AG09309 (cell line): ENCODE results near the gene HEPHL1.

Experiments used
- DNase-seq: peaks from one replicate; pipeline ENCODE4 v3.0.0-alpha.2; 2010; ENCODE audit warnings: low read depth
- H3K4me3 ChIP-seq: 2 replicates; pipeline ENCODE4 v1.5.1; 2011; ENCODE audit warnings: mild to moderate bottlenecking, low read depth, low read length, moderate library complexity; ENCODE audit not compliant: control insufficient read depth
- TF ChIP-seq, protein P1 (sequence below): IDR thresholded peaks from 2 replicates; pipeline ENCODE4 v1.5.1; 2011; ENCODE audit warnings: mild to moderate bottlenecking, low read depth, low read length, inconsistent platforms; ENCODE audit not compliant: insufficient read depth, control insufficient read depth; ENCODE audit errors: missing control alignments

Gene HEPHL1

DNA sequence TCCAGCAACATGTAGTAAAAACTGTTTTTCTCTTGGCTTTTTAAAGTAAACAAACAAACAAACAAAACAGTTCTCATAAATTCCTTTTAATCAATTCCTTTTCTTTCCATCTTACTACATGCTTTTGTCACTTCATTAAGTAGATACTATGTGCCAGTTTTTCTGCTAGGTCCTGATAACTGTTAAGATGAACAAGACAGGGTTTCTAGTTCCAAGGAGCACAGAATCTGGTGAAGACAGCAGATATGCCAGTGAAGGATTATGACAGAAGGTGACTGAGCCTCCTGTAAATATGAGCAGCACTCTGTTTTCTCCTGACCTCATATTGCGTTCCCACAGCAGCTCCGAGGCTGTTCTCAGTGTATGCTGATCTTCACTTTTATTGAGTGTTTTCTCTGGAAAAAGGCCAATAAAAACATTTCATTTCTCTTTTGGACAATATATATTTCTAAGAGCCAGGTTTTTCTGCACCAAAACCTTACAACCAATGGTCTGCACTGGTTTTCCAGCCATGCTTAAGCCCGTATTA lies 45.8 kb downstream of the HEPHL1 start:
- TF ChIP-seq, protein P1, sequence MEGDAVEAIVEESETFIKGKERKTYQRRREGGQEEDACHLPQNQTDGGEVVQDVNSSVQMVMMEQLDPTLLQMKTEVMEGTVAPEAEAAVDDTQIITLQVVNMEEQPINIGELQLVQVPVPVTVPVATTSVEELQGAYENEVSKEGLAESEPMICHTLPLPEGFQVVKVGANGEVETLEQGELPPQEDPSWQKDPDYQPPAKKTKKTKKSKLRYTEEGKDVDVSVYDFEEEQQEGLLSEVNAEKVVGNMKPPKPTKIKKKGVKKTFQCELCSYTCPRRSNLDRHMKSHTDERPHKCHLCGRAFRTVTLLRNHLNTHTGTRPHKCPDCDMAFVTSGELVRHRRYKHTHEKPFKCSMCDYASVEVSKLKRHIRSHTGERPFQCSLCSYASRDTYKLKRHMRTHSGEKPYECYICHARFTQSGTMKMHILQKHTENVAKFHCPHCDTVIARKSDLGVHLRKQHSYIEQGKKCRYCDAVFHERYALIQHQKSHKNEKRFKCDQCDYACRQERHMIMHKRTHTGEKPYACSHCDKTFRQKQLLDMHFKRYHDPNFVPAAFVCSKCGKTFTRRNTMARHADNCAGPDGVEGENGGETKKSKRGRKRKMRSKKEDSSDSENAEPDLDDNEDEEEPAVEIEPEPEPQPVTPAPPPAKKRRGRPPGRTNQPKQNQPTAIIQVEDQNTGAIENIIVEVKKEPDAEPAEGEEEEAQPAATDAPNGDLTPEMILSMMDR: no peak
- DNase-seq: no peak
- no peak overlapping the region for H3K4me3 ChIP-seq

DNA sequence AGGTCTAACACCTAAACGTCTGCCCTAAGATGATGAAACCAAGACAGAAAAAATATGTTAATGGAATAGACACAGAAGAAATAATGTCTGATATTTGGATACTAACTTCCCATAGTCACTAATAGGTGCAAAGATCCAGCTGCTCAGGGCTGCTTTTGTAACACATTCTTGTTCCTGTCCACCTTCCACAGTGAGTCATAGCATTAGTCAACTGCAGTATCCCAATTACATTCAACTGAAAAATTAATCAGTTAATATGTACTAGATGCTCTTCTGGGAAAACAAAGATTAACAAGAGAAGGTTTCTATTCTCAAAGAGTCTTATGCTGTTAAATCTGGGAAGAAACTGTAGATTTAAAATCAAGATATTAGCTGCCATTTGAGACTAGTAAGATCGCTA lies 47.6 kb downstream of the HEPHL1 start:
- H3K4me3 ChIP-seq: no peak overlapping the region
- DNase-seq: no peak
- TF ChIP-seq, protein P1: no peak

DNA sequence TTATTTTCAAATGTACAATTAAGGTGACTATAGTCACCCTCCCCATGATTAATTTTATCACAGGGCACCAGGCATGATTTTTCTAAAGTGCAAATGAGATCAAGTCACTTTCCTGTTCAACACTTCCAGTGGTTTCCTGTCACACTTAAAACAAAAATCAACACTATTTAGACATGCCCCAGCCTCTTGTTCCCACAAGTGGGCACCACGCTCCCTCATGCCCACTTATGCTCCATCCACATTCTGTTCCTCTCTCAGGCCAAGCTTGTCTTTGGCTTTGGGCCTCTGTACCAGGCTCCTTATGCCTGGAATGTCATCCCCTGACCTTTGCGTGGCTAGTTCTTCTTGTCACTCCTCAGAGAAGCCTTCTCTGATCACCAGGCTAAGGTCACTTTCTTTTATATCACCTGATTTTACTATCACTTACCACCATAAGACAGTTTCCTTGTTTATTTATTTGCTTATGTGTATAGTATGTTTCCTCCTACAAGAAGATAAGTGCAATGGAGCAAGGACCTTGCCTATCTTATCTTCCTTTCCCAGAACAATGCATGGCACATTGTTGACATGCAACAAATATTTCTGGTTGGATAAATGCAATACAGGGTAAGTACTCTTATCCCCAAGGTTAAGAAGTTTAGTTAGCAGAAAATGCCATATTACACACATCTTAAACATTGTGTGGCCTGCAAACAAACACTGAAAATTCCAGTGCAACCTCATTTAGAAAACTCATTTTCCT lies 56.6 kb downstream of the HEPHL1 start:
- no peak for DNase-seq
- H3K4me3 ChIP-seq: no peak overlapping the region
- TF ChIP-seq, protein P1: no peak

DNA sequence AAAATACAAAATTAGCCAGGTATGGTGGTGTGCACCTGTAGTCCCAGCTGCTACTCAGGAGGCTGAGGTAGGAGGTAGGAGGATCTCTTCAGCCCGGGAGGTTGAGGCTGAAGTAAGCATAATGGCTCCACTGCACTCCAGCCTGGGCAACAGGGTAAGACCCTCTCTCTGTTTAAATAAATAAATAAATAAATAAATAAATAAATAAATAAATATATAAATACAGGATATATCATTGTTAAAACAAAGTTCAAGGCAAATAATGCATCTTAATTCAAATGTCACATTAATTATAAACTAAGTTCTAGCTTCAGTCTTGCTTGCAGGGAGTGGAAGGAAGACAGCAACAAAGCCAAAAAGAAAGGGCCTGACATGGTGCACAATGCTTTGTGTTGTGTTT lies 63.0 kb downstream of the HEPHL1 start:
- no peak for DNase-seq
- TF ChIP-seq, protein P1: no peak

DNA sequence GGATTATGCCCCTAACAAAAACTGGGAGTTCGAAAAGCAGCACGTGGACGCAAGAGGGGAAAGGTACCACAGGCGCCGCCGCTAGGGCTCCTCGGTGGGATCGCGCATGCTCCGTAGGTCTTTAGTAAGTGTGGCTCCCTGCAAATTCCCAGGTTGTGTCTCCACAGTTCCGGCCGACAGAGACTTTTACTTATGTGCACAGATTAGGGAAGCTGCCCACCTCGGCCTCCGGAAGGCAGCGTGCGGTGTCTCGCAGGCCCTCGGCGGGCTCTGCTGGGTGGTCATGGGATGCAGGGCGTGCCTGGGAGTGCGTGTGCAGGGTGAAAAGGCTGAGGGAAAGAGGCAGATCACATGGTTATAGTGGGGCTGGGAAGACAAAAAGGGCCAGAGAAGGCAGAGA lies 67.8 kb downstream of the HEPHL1 start:
- TF ChIP-seq, protein P1: no peak
- DNase-seq: no peak
- no peak overlapping the region for H3K4me3 ChIP-seq

More for the DNA sequence above, 63.0 kb downstream of the HEPHL1 start:
- no peak overlapping the region for H3K4me3 ChIP-seq

DNA sequence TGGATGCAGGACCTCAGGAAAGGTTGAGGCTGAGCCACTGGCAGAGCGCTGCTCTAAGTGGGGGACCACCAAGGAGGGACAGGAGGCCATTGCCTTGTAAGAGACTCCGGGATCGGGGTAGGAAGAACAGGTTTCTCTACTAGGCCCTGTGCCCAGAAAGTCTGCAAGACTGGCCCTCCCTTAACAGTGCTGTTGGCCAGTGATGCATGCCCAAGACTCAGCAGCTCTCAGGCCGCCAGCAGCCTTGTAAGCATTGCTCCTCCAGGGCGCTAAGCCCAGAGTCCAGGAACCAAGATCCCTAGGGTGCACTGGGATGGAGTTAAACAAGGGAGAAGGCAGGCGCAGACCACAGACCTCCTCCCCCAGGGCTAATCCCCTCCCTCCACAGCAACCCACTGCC lies 68.2 kb downstream of the HEPHL1 start:
- DNase-seq: no peak
- no peak overlapping the region for H3K4me3 ChIP-seq
- TF ChIP-seq, protein P1: no peak
